GM19372 (cell line): ENCODE results near the gene PLXNA4.

ENCODE experiments used
- ATAC-seq: cut with Tn5 transposase; IDR thresholded peaks from one replicate; pipeline ENCODE4 v1.9.1; 2021; ENCODE audit warnings: mild to moderate bottlenecking, low read depth, moderate library complexity; ENCODE audit not compliant: unreplicated experiment

The PLXNA4 gene

GRCh38 chr7:132446666-132447278 is 129.5 kb downstream of the PLXNA4 start:
- ATAC-seq = no peak

GRCh38 chr7:132446260-132446659 is 130.0 kb downstream of the PLXNA4 start:
- no peak for ATAC-seq

GRCh38 chr7:132443761-132444520 is 132.3 kb downstream of the PLXNA4 start:
- no peak for ATAC-seq

- no peak for ATAC-seq
Measured at GRCh38 chr7:132441935-132442334, 134.3 kb downstream of the PLXNA4 start.

DNA sequence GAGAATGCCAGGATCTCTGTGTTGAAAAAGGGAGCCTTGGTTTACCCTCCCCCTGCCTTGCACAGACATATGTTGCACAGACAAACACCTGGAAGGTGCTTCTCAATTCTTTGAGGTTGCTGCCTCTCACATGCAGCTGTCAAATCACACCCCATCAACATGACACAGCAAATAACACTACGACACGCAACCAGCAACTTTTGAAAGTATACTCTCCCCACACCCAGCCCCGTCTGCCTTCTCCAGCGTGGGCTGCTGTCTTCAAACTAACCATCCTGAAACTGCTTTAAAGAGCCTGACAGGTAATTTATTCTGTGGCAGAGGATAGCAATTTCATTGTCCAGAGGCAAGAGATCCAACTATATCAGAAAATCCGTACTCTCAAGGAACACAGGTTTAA is 136.1 kb downstream of the PLXNA4 start:
- no peak for ATAC-seq

DNA sequence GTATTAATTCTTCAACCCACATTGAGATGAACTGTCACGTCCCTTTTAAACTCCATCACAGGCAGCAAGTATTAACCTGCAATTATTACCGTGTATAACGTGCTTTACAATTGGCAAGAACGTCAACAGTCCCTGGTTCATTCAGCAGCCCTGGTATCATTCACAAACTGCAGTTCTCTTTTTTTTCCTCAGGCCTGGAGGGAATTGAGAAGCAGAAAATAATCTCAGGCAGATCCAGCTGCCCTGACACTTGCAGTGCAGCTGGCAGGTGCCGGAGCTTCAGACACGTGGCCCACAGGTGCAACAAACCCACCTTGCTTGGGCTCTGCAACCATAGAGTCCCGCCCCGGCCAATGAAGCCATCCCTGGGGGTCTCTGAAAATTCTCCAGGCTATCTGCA is 137.3 kb downstream of the PLXNA4 start:
- ATAC-seq = no peak

GRCh38 chr7:132437730-132438129 is 138.5 kb downstream of the PLXNA4 start:
- ATAC-seq = no peak

- no peak for ATAC-seq
Measured at GRCh38 chr7:132436121-132436520, 140.1 kb downstream of the PLXNA4 start.

DNA sequence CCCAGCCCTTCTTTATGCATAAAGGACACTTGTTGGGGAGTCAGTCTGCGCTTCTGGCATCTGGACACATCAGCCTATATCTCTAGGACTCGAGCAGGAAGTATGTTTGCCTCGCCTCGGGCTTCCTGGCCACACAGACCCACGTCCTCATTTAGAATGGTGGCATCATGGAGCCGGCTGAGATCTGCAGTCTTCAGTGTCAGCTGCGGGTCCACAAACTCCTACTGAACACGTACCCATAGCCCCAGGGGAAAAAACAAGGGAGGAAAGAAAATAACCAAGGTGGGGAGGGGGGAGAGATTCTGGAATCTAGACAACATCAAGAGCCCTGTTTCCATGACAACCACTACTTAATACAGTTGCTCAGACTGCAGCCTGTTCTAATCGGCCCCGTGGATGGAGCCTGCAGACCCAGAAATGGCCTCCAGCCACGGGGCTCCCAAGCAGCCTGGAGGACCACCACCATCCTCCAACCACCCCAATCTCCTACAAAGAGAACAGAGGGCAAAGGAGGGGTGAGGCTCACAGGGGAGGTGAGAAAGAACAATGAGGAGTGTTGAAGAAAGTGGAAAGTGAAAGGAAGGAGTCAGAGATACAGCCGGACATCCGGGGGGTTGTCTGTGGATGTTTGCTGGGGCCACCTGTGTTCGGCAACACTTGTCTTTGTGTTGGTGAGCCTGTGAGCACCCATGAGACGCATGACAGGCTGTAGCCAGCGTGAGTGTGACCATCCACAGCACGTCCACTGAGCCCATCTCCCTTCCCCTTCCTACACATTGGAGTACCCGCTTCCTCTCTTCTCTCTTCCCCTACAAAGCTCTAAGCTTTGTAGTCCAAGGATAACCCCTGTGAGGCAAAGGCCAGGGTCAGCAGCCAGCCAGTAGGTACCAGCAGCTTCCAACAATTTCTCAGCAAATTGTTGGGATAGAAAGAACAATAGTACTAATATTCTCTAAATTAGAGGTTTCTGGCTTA is 141.0 kb downstream of the PLXNA4 start:
- ATAC-seq = no peak

GRCh38 chr7:132434041-132434440 is 142.2 kb downstream of the PLXNA4 start:
- no peak for ATAC-seq

DNA sequence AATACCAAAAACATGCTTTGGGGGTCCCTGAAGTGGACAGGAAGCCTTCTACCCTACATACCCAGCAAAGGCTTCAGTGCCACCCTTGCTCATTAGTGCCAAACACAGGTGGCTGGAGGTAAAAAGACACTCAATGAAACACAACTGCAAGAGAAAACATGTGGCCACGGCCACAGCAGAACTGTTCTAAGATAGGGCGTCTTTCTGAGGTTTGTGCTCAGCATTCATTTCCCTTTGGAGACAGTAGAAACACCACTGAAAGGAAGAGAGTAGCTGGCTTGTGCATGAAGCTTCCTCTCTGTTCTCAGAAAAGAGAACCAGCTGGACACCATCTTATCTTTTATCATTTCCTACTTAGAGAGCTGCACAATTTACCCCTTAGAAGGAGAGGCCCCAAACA is 143.0 kb downstream of the PLXNA4 start:
- no peak for ATAC-seq

- no peak for ATAC-seq
Measured at GRCh38 chr7:132430861-132431822, 145.1 kb downstream of the PLXNA4 start.

GRCh38 chr7:132430041-132430855 is 146.0 kb downstream of the PLXNA4 start:
- no peak for ATAC-seq

- no peak for ATAC-seq
Measured at GRCh38 chr7:132429181-132429580, 147.1 kb downstream of the PLXNA4 start.

- no peak for ATAC-seq
Measured at GRCh38 chr7:132428247-132428919, 147.9 kb downstream of the PLXNA4 start.

GRCh38 chr7:132425942-132426341 is 150.3 kb downstream of the PLXNA4 start:
- no peak for ATAC-seq

GRCh38 chr7:132424821-132425724 is 151.2 kb downstream of the PLXNA4 start:
- ATAC-seq = no peak

DNA sequence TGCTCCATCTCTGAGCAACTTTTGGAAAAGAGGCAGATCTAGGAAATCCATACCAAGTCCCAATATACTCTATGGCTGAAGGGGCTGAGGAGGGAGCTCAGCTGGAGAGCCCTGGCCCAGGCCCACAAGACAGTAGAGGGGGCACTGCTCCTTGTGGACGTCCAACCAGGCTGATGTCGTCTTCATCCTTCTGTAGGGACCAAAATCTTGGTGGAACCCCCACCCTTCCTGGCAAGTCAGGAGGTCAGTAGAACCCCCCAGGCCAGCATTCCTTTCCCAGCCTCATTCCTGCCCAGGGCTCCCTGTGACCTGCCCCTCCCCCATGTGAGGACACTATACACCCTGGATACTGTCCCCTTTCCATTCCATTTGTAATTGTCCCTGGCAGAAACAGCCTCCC is 152.0 kb downstream of the PLXNA4 start:
- ATAC-seq = no peak
